Activated naive CD4-positive, alpha-beta T cell treated with anti-CD3 and anti-CD28 coated beads, Interleukin-2, amount 10 ng/mL, durations not matched to agents 7 days and 5 days (primary cell): ENCODE measurements around the gene FCGBP.
"Not testable (repeated sequence)": the region's sequence is repeated elsewhere in the genome, so short reads cannot be mapped to it uniquely, and the experiment has no call there.

Experiments used
- CTCF ChIA-PET: fragments of 350-600 bp; sonication (Branson Sonifier 250); formaldehyde crosslinking; loops from one replicate; lab custom pipeline; 2021; ENCODE audit warnings: antibody characterized with exemption; lab: Charles Lee
- DNase-seq: peaks from one replicate; pipeline ENCODE4 v3.0.0-alpha.2; 2020
- H3K27ac Mint-ChIP-seq: one replicate; pipeline ENCODE4 v1.8.0; 2021; ENCODE audit warnings: mild to moderate bottlenecking, moderate library complexity, mixed read lengths
- H3K27me3 Mint-ChIP-seq: one replicate; pipeline ENCODE4 v1.8.0; 2021; ENCODE audit warnings: mild to moderate bottlenecking, mixed read lengths
- H3K36me3 Mint-ChIP-seq: one replicate; pipeline ENCODE4 v1.8.0; 2021; ENCODE audit warnings: mixed read lengths
- H3K4me1 Mint-ChIP-seq: one replicate; pipeline ENCODE4 v1.8.0; 2021; ENCODE audit warnings: mixed read lengths
- H3K4me3 Mint-ChIP-seq: one replicate; pipeline ENCODE4 v1.8.0; 2021; ENCODE audit warnings: mild to moderate bottlenecking, moderate library complexity, mixed read lengths
- H3K9me3 Mint-ChIP-seq: one replicate; pipeline ENCODE4 v1.8.0; 2021; ENCODE audit warnings: mixed read lengths

The FCGBP gene

DNA sequence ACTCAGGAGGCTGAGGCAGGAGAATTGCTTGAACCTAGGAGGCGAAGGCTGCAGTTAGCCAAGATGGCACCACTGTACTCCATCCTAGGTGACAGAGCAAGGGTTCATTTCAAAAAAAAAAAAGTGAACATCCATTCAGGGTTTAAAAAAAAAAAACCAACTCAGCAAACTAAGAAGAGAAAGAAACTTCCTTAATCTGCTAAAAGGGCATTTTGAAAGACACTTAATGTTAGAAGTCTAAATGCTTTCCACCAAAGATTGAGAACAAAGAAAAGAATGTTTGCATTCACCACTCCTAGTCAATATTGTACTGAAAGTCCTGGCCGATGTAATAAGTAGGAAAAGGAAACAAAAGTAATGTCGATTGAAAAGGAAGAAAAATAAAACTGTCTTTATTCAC is 29.5 kb upstream of the FCGBP start:
- H3K4me1 Mint-ChIP-seq, result peaks cover 35% of the 10 kb centered on the region
- CTCF ChIA-PET, result no interaction called here
- no peak for DNase-seq
- peaks cover 6% of the 10 kb centered on the region for H3K36me3 Mint-ChIP-seq
- H3K9me3 Mint-ChIP-seq, result no peaks in the 10 kb centered on the region
- no peak overlapping the region for H3K4me3 Mint-ChIP-seq
- no peaks in the 10 kb centered on the region for H3K27me3 Mint-ChIP-seq
- H3K27ac Mint-ChIP-seq, result no peak overlapping the region

DNA sequence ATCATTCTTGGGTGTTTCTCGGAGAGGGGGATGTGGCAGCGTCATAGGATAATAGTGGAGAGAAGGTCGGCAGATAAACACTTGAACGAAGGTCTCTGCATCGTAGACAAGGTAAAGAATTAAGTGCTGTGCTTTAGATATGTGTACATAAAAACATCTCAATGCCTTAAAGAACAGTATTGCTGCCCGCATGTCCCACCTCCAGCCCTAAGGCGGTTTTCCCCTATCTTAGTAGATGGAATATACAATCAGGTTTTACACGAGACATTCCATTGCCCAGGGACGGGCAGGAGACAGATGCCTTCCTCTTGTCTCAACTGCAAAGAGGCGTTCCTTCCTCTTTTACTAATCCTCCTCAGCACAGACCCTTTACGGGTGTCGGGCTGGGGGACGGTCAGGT is 25.0 kb upstream of the FCGBP start:
- CTCF ChIA-PET, result interaction anchor here (3.1 kb wide), 1 partner anchor 11 kb away, joined by 11 read pairs; the partner anchor contains the start of gene PSMC4
- H3K9me3 Mint-ChIP-seq, DNase-seq, H3K36me3 Mint-ChIP-seq, H3K27me3 Mint-ChIP-seq: not testable (repeated sequence)
- H3K4me3 Mint-ChIP-seq, result peak overlapping the region; percentile 34
- peak overlapping the region; percentile 77 for H3K27ac Mint-ChIP-seq
- peaks cover 40% of the 10 kb centered on the region for H3K4me1 Mint-ChIP-seq

DNA sequence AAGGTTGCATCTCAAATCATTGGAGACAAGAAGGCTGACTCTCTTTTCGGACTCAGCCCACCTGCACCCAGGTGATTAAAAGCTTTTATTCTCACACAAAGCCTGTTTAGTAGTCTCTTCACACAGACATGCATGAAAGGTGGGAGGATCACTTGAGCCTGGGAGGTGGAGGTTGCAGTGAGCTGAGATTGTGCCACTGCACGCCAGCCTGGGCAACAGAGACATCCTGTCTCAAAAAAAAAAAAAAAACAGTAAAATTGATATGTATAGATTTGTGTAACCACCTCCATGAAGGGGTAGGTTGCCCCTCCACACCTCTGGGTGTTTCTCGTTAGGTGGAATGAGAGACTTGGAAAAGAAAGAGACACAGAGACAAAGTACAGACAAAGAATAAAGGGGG is 24.5 kb upstream of the FCGBP start:
- not testable (repeated sequence) for H3K9me3 Mint-ChIP-seq, H3K36me3 Mint-ChIP-seq, H3K27me3 Mint-ChIP-seq
- H3K4me3 Mint-ChIP-seq, result peak overlapping the region; percentile 34
- peaks cover 42% of the 10 kb centered on the region for H3K4me1 Mint-ChIP-seq
- peak; percentile 35 for DNase-seq
- peak overlapping the region; percentile 77 for H3K27ac Mint-ChIP-seq
- CTCF ChIA-PET, result interaction anchor here (3.1 kb wide), 1 partner anchor 11 kb away, joined by 11 read pairs; the partner anchor contains the start of gene PSMC4

GRCh38 chr19:39957886-39958285 is 23.5 kb upstream of the FCGBP start:
- not testable (repeated sequence) for H3K36me3 Mint-ChIP-seq, H3K27ac Mint-ChIP-seq, H3K9me3 Mint-ChIP-seq, DNase-seq, H3K27me3 Mint-ChIP-seq, H3K4me3 Mint-ChIP-seq
- CTCF ChIA-PET, result interaction anchor here (3.1 kb wide), 1 partner anchor 12 kb away, joined by 11 read pairs; the partner anchor contains the start of gene PSMC4
- H3K4me1 Mint-ChIP-seq, result peaks cover 49% of the 10 kb centered on the region

- CTCF ChIA-PET, result interaction anchor here (3.1 kb wide), 1 partner anchor 16 kb away, joined by 28 read pairs; the partner anchor contains the start of gene PSMC4
- Mint-ChIP-seq H3K4me3 (no peak overlapping the region), H3K4me1 (peaks cover 59% of the 10 kb centered on the region), H3K27ac (peak overlapping the region; percentile 99), H3K36me3 (peaks cover 23% of the 10 kb centered on the region), H3K9me3 (peaks cover 13% of the 10 kb centered on the region), H3K27me3 (no peaks in the 10 kb centered on the region)
- no peak for DNase-seq
Observed at GRCh38 chr19:39953915-39954314, 19.5 kb upstream of the FCGBP start.

GRCh38 chr19:39951686-39952085 is 17.3 kb upstream of the FCGBP start:
- peaks cover 25% of the 10 kb centered on the region for H3K36me3 Mint-ChIP-seq
- peaks cover 59% of the 10 kb centered on the region for H3K4me1 Mint-ChIP-seq
- no peaks in the 10 kb centered on the region for H3K27me3 Mint-ChIP-seq
- no peak for DNase-seq
- no peak overlapping the region for H3K4me3 Mint-ChIP-seq
- peaks cover 19% of the 10 kb centered on the region for H3K9me3 Mint-ChIP-seq
- H3K27ac Mint-ChIP-seq, result peak overlapping the region; percentile 99
- CTCF ChIA-PET, result interaction anchor here (0.6 to 2.0 kb wide), 4 partner anchors 9 to 869 kb away, joined by 3 to 10 read pairs (median 6); partner anchors contain the start of genes FCGBP and PSMC4

- peaks cover 21% of the 10 kb centered on the region for H3K9me3 Mint-ChIP-seq
Observed at GRCh38 chr19:39951065-39951650, 16.7 kb upstream of the FCGBP start.

GRCh38 chr19:39949026-39949747 is 14.8 kb upstream of the FCGBP start:
- no peak overlapping the region for H3K27ac Mint-ChIP-seq
- H3K4me1 Mint-ChIP-seq, result peaks cover 66% of the 10 kb centered on the region
- DNase-seq, result no peak

More at GRCh38 chr19:39951065-39951650, 16.7 kb upstream of the FCGBP start:
- CTCF ChIA-PET, result interaction anchor here (0.9 to 2.0 kb wide), 3 partner anchors 9 to 19 kb away, joined by 3 to 10 read pairs (median 9); partner anchors contain the start of genes FCGBP and PSMC4
- Mint-ChIP-seq H3K27me3 (no peaks in the 10 kb centered on the region), H3K4me3 (no peak overlapping the region), H3K27ac (peak overlapping the region; percentile 99), H3K36me3 (peaks cover 27% of the 10 kb centered on the region), H3K4me1 (peaks cover 62% of the 10 kb centered on the region)
- no peak for DNase-seq

DNA sequence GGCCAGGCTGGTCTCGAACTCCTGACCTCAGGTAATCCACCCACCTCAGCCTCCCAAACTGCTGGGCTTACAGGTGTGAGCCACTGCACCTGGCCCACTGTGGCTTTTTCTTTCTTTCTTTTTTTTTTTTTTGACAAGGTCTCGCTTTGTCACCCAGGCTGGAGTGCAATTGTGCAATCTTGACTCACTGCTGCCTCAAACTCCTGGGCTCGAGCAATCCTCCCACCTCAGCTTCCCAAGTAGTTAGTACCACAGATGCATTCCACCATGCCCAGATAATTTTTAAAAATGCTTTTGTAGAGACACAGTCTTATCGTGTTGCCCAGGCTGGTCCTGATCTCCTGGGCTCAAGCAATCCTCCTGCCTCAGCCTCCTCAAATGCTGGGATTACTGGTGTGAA is 12.1 kb upstream of the FCGBP start:
- H3K27me3 Mint-ChIP-seq, result no peaks in the 10 kb centered on the region
- no peak overlapping the region for H3K4me3 Mint-ChIP-seq
- CTCF ChIA-PET, result interaction anchor here (2.1 to 2.7 kb wide), 2 partner anchors 23 to 24 kb away, joined by 8 to 18 read pairs; partner anchors contain the start of gene PSMC4
- DNase-seq, result no peak
- H3K4me1 Mint-ChIP-seq, result peaks cover 64% of the 10 kb centered on the region
- no peak overlapping the region for H3K27ac Mint-ChIP-seq
- H3K36me3 Mint-ChIP-seq, result peaks cover 26% of the 10 kb centered on the region
- peaks cover 13% of the 10 kb centered on the region for H3K9me3 Mint-ChIP-seq

More at GRCh38 chr19:39949026-39949747, 14.8 kb upstream of the FCGBP start:
- H3K9me3 Mint-ChIP-seq, result peaks cover 21% of the 10 kb centered on the region
- CTCF ChIA-PET, result no interaction called here
- no peaks in the 10 kb centered on the region for H3K27me3 Mint-ChIP-seq
- H3K36me3 Mint-ChIP-seq, result peaks cover 29% of the 10 kb centered on the region
- no peak overlapping the region for H3K4me3 Mint-ChIP-seq

DNA sequence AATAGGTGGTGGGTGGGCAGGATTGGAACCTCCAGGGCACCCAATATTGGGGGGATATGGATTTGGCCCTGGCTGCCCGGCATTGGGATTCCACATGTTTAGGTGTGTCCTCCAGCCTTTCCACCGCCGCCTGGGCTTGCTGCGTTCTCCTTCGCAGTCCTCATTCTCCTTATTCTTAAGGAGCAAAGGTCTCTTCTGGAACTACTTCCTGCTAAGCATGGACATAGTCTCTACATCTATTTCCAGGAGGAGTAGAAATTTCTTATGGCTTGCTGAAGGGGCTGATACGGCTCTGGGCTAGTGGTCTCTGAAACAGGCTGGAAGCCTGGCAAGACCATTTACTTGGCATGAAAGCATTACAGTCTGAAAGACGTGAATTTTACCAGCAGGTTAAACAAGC is 9.2 kb upstream of the FCGBP start:
- no peaks in the 10 kb centered on the region for H3K27me3 Mint-ChIP-seq
- peaks cover 24% of the 10 kb centered on the region for H3K9me3 Mint-ChIP-seq
- no peak for DNase-seq
- CTCF ChIA-PET, result interaction anchor here (0.6 to 2.7 kb wide), 2 partner anchors 27 to 149 kb away, joined by 3 to 18 read pairs; partner anchors contain the start of gene PSMC4
- peaks cover 31% of the 10 kb centered on the region for H3K36me3 Mint-ChIP-seq
- no peak overlapping the region for H3K4me3 Mint-ChIP-seq
- H3K27ac Mint-ChIP-seq, result peak overlapping the region; percentile 71
- peaks cover 67% of the 10 kb centered on the region for H3K4me1 Mint-ChIP-seq

DNA sequence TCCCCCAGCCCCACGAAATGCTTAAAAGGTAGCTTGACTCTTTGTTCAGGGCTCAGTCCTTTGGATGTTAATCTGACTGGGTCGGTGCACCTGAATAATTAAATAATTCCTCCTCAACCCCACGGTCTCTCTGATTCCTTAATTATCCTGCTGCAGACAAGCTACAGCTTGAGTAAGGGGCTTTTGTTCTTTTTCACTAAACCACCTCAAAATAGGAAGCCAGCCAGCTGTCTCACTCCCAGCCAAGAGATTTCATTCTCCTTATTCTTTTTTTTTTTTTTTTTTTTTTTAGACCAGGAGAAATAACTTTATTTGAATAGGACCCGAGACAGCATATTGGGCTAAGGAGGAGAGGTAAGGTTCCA is 7.9 kb upstream of the FCGBP start:
- H3K27me3 Mint-ChIP-seq, result no peaks in the 10 kb centered on the region
- H3K36me3 Mint-ChIP-seq, result peaks cover 31% of the 10 kb centered on the region
- H3K9me3 Mint-ChIP-seq, result peaks cover 18% of the 10 kb centered on the region
- peak overlapping the region; percentile 91 for H3K27ac Mint-ChIP-seq
- CTCF ChIA-PET, result interaction anchor here (3.2 kb wide), 1 partner anchor 28 kb away, joined by 20 read pairs; the partner anchor contains the start of gene PSMC4
- DNase-seq, result no peak
- peak overlapping the region; percentile 38 for H3K4me3 Mint-ChIP-seq
- H3K4me1 Mint-ChIP-seq, result peaks cover 67% of the 10 kb centered on the region

DNA sequence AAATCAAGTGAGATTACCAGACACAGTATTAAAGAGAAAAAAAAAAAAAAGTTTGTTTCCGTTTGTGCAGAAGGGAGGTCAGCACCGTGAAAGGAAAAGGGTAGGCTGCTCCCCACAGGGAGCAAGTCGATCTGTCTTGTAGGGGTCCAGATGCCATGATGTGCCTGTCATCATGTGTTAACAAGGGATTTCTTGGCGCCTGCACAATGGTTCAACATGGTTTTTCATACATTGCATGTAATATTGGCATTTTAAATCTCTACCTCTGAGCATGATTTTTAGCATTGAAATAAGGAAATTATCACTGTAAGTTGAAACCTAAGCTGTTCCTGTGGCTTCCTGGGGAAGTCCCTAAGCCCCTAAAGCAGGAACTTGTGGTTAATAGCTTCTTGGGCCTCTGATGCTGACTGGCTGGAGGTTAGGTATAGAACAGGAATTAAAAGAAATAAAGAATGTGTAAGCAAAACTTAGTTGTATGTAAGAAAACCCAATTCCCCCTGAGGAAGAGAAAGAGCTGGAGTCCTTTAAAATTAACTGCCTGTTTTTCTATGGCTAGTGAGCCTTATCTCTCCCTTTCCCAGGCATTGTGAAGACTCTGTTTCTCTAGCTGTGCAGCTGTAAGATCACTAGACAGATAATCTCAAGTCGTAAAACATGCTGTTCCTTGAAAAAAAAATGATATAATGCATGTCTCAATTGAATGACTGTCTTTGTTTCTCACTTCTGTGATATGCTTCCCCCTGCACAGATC is 7.4 kb upstream of the FCGBP start:
- Mint-ChIP-seq H3K9me3 (peaks cover 18% of the 10 kb centered on the region), H3K4me1 (peaks cover 70% of the 10 kb centered on the region), H3K27ac (peak overlapping the region; percentile 91), H3K4me3 (peak overlapping the region; percentile 38), H3K27me3 (no peaks in the 10 kb centered on the region), H3K36me3 (peaks cover 31% of the 10 kb centered on the region)
- CTCF ChIA-PET, result interaction anchor here (3.2 kb wide), 1 partner anchor 28 kb away, joined by 20 read pairs; the partner anchor contains the start of gene PSMC4
- DNase-seq, result peak; percentile 65

GRCh38 chr19:39941151-39941550 is 6.7 kb upstream of the FCGBP start:
- Mint-ChIP-seq H3K27me3 (no peaks in the 10 kb centered on the region), H3K27ac (peak overlapping the region; percentile 91), H3K9me3 (peaks cover 17% of the 10 kb centered on the region), H3K4me1 (peaks cover 73% of the 10 kb centered on the region), H3K36me3 (peaks cover 28% of the 10 kb centered on the region), H3K4me3 (peak overlapping the region; percentile 38)
- peak; percentile 34 for DNase-seq
- CTCF ChIA-PET, result interaction anchor here (3.2 kb wide), 1 partner anchor 29 kb away, joined by 20 read pairs; the partner anchor contains the start of gene PSMC4
